CD4-positive, alpha-beta T cell (primary cell): ENCODE results near the gene UNC79. TPM values are rescaled to one million over a fixed set of nuclear protein-coding genes. Genes with fewer than 3 reads are reported as not detected.

Experiments
- ATAC-seq: fragments of 200-7000 bp; cut with Tn5 transposase; one replicate; pipeline ENCODE4 v1.10.0; 2022; ENCODE audit warnings: mild to moderate bottlenecking; ENCODE audit not compliant: poor library complexity
- CTCF ChIA-PET: fragments of 350-600 bp; sonication (Branson Sonifier 250); formaldehyde crosslinking; loops from one replicate; lab custom pipeline; 2021; ENCODE audit warnings: antibody characterized with exemption, inconsistent platforms; lab: Charles Lee
- POLR2A ChIA-PET: fragments of 350-600 bp; sonication (Branson Sonifier 250); formaldehyde crosslinking; loops from one replicate; lab custom pipeline; 2021; ENCODE audit warnings: antibody characterized with exemption, inconsistent platforms; lab: Charles Lee
- DNase-seq, 14 experiments: peaks; one replicate each; pipeline ENCODE4 v3.0.0-alpha.2; 2013 to 2020; ENCODE audit warnings: mixed read lengths in 2 of 14
- H3K27ac ChIP-seq, 2 donors: one replicate each; pipeline versions ENCODE4 v1.5.1 to v1.7.0; 2013; ENCODE audit warnings: low read length in 2 of 2, low read depth in 1 of 2, mild to moderate bottlenecking in 1 of 2
- H3K27me3 ChIP-seq, 2 experiments: 1 replicate in 1 of 2; 2 replicates in 1 of 2; pipeline versions ENCODE4 v1.6.1 to v1.7.0; 2013; ENCODE audit warnings: low read length in 2 of 2, control low read depth in 1 of 2, mild to moderate bottlenecking in 1 of 2, moderate library complexity in 1 of 2; ENCODE audit not compliant: insufficient read depth in 2 of 2, control insufficient read depth in 1 of 2
- H3K36me3 ChIP-seq: one replicate; pipeline ENCODE4 v1.6.1; 2013; ENCODE audit warnings: low read length, control low read depth; ENCODE audit not compliant: insufficient read depth
- H3K4me1 ChIP-seq: one replicate; pipeline ENCODE4 v1.6.1; 2013; ENCODE audit warnings: low read length, control low read depth; ENCODE audit not compliant: insufficient read depth
- H3K4me3 ChIP-seq: one replicate; pipeline ENCODE4 v1.5.1; 2013; ENCODE audit warnings: mild to moderate bottlenecking, low read length, moderate library complexity
- H3K9me3 ChIP-seq, 2 experiments: 1 replicate in 1 of 2; 2 replicates in 1 of 2; pipeline versions ENCODE4 v1.6.1 to v1.7.0; 2013; ENCODE audit warnings: low read length in 2 of 2, mild to moderate bottlenecking in 2 of 2, control low read depth in 1 of 2, moderate library complexity in 1 of 2; ENCODE audit not compliant: control insufficient read depth in 1 of 2, insufficient read depth in 1 of 2
- H3K27ac Mint-ChIP-seq: one replicate; pipeline ENCODE4 v1.8.0; 2020; ENCODE audit warnings: mixed read lengths
- H3K27me3 Mint-ChIP-seq: one replicate; pipeline ENCODE4 v1.8.0; 2021; ENCODE audit warnings: mixed read lengths
- H3K36me3 Mint-ChIP-seq: one replicate; pipeline ENCODE4 v1.8.0; 2021; ENCODE audit warnings: low read depth, mixed read lengths
- H3K4me1 Mint-ChIP-seq: one replicate; pipeline ENCODE4 v1.8.0; 2021; ENCODE audit warnings: low read depth, mixed read lengths
- H3K4me3 Mint-ChIP-seq: one replicate; pipeline ENCODE4 v1.8.0; 2020; ENCODE audit warnings: mild to moderate bottlenecking, mixed read lengths
- H3K9me3 Mint-ChIP-seq: one replicate; pipeline ENCODE4 v1.8.0; 2020; ENCODE audit warnings: mixed read lengths
- intact Hi-C, 2 experiments: fragments of 100-400 bp; cut with DNase I in 1 of 2; cut with micrococcal nuclease in 1 of 2; formaldehyde crosslinking; loops; one replicate each; pipeline versions ENCODE4 v1.15.1 to v1.9.0; 2023 to 2025; cut with DNase I, micrococcal nuclease
- total RNA-seq, 174 experiments: library from RNA in 2 of 174; stranded (reverse) in 2 of 174; gene quantifications; one replicate each; pipeline ENCODE4 v1.2.3 and lab custom pipeline; 2021 to 2026
- TF ChIP-seq, protein P1 (sequence below): fragments of 200-600 bp; IDR thresholded peaks from one replicate; pipeline ENCODE4 v1.8.0; 2022; ENCODE audit warnings: antibody characterized with exemption, mild to moderate bottlenecking

The UNC79 gene
- total RNA-seq, 2 experiments from 2014 or later, result not detected

- no peak overlapping the region for H3K4me3 Mint-ChIP-seq
- intact Hi-C loops, result no loop called here
- TF ChIP-seq, protein P1, sequence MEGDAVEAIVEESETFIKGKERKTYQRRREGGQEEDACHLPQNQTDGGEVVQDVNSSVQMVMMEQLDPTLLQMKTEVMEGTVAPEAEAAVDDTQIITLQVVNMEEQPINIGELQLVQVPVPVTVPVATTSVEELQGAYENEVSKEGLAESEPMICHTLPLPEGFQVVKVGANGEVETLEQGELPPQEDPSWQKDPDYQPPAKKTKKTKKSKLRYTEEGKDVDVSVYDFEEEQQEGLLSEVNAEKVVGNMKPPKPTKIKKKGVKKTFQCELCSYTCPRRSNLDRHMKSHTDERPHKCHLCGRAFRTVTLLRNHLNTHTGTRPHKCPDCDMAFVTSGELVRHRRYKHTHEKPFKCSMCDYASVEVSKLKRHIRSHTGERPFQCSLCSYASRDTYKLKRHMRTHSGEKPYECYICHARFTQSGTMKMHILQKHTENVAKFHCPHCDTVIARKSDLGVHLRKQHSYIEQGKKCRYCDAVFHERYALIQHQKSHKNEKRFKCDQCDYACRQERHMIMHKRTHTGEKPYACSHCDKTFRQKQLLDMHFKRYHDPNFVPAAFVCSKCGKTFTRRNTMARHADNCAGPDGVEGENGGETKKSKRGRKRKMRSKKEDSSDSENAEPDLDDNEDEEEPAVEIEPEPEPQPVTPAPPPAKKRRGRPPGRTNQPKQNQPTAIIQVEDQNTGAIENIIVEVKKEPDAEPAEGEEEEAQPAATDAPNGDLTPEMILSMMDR, result no peak
- ChIA-PET CTCF (no interaction called here), POLR2A (no interaction called here)
- H3K27ac Mint-ChIP-seq, result no peak overlapping the region
- no peaks in the 10 kb centered on the region for H3K4me1 Mint-ChIP-seq
- Histone ChIP-seq H3K4me1 (no peaks in the 10 kb centered on the region), H3K27me3 (peaks cover 4 to 7% of the 10 kb centered on the region in 2 experiments), H3K4me3 (no peak overlapping the region), H3K36me3 (no peaks in the 10 kb centered on the region), H3K9me3 (peaks cover 5 to 32% of the 10 kb centered on the region in 2 experiments), H3K27ac (no peak overlapping the region)
- ATAC-seq (no peak), DNase-seq (no peak)
- H3K27me3 Mint-ChIP-seq, result peaks cover 51% of the 10 kb centered on the region
- no peaks in the 10 kb centered on the region for H3K36me3 Mint-ChIP-seq
- peaks cover 18% of the 10 kb centered on the region for H3K9me3 Mint-ChIP-seq
Measured at GRCh38 chr14:93663317-93663716, 232.6 kb downstream of the UNC79 start.

DNA sequence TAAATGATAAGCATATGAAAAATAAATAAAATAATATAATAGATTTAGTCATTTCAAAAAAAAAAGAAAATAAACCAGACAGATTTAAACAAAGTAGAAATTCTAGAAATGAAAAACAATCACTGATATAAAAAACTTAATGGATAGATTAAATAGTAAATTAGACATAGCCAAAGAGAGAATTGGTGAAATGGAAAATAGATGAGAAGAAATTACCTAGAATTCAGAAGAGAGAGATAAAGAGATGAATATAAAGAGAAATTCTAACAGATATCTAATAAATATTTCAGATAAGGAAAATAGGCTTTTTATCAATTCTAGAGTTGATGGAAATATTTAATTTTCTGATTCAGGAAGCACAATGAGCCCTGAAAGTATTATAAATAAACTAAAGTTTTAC, 234.4 kb downstream of the UNC79 start:
- no peak for DNase-seq
- peaks cover 5 to 32% of the 10 kb centered on the region in 2 experiments for H3K9me3 ChIP-seq
- POLR2A ChIA-PET, result no interaction called here
- ATAC-seq, result no peak
- Mint-ChIP-seq H3K4me3 (no peak overlapping the region), H3K36me3 (no peaks in the 10 kb centered on the region), H3K4me1 (no peaks in the 10 kb centered on the region), H3K27me3 (peaks cover 42% of the 10 kb centered on the region), H3K9me3 (peaks cover 18% of the 10 kb centered on the region), H3K27ac (no peak overlapping the region)
- H3K4me3 ChIP-seq, result no peak overlapping the region
- no peaks in the 10 kb centered on the region for H3K36me3 ChIP-seq
- no peak overlapping the region for H3K27ac ChIP-seq
- CTCF ChIA-PET, result no interaction called here
- no peaks in the 10 kb centered on the region for H3K4me1 ChIP-seq
- TF ChIP-seq, protein P1, result no peak
- H3K27me3 ChIP-seq, result peaks cover 4 to 7% of the 10 kb centered on the region in 2 experiments
- intact Hi-C loops, result no loop called here

DNA sequence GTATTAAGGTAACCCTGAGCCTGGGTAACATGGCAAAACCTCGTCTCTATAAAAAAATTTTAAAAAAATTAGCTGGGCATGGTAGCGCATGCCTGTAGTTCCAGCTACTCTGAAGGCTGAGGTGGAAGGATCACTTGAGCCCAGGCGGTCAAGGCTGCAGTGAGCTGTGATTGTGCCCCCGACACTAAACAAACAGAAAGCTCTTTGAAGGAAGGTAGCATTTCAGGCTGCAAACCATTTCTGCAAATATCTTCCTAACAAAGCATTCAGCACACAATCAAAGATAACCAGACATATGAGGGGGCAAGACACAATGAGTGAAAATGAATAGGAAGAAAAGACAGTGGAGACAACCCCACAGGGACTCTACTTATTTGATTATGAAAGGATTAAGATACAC, 238.9 kb downstream of the UNC79 start:
- H3K9me3 ChIP-seq, result peaks cover 5 to 23% of the 10 kb centered on the region in 2 experiments
- CTCF ChIA-PET, result no interaction called here
- Mint-ChIP-seq H3K4me1 (no peaks in the 10 kb centered on the region), H3K27me3 (peaks cover 32% of the 10 kb centered on the region), H3K27ac (no peak overlapping the region), H3K4me3 (no peak overlapping the region), H3K36me3 (no peaks in the 10 kb centered on the region), H3K9me3 (peaks cover 10% of the 10 kb centered on the region)
- TF ChIP-seq, protein P1, result no peak
- H3K4me3 ChIP-seq, result no peak overlapping the region
- H3K27ac ChIP-seq, result no peak overlapping the region
- H3K4me1 ChIP-seq, result no peaks in the 10 kb centered on the region
- POLR2A ChIA-PET, result no interaction called here
- no peak for DNase-seq
- intact Hi-C loops, result no loop called here
- peaks cover 0 to 4% of the 10 kb centered on the region in 2 experiments for H3K27me3 ChIP-seq
- no peaks in the 10 kb centered on the region for H3K36me3 ChIP-seq
- ATAC-seq, result no peak
